AG04450 (cell line): ENCODE results near the gene NFIC. TPM values are rescaled to one million over a fixed set of nuclear protein-coding genes. Genes with fewer than 3 reads are reported as not detected.
"Not testable (repeated sequence)": the region's sequence is repeated elsewhere in the genome, so short reads cannot be mapped to it uniquely, and the experiment has no call there.

Experiments
- CTCF ChIA-PET: fragments of 300-600, 350-600 bp; formaldehyde crosslinking; extraction: SDS; loops from one replicate; lab custom pipeline; 2022; ENCODE audit warnings: antibody characterized with exemption, inconsistent platforms; lab: Charles Lee
- POLR2A ChIA-PET: fragments of 350-600 bp; formaldehyde crosslinking; extraction: SDS; loops from one replicate; lab custom pipeline; 2021; ENCODE audit warnings: antibody characterized with exemption, inconsistent platforms; lab: Yijun Ruan, JAX
- DNase-seq: peaks from one replicate; pipeline ENCODE4 v3.0.0-alpha.2; 2011; ENCODE audit warnings: low read depth, low spot score
- H3K27ac ChIP-seq: one replicate; pipeline ENCODE4 v1.5.1; 2012; ENCODE audit warnings: low read depth, low read length, control low read depth
- H3K27me3 ChIP-seq: one replicate; pipeline ENCODE4 v1.6.0; 2012; ENCODE audit warnings: low read length; ENCODE audit not compliant: control insufficient read depth, insufficient read depth
- H3K4me3 ChIP-seq: 2 replicates; pipeline ENCODE4 v1.5.1; 2011; ENCODE audit warnings: mild to moderate bottlenecking, low read depth, low read length, control low read depth
- H3K9me3 ChIP-seq: 2 replicates; pipeline ENCODE4 v1.5.1; 2012; ENCODE audit warnings: low read length; ENCODE audit not compliant: control insufficient read depth, insufficient read depth
- polyA plus RNA-seq: library from polyadenylated mRNA; depleted of rRNA; stranded (reverse); fragments of >200 nt; gene quantifications from 2 replicates; pipeline ENCODE4 v1.2.3, GENCODE V29; 2011
- TF ChIP-seq, protein P1 (sequence below): IDR thresholded peaks from 2 replicates; pipeline ENCODE4 v1.5.1; 2011; ENCODE audit warnings: low read depth, low read length, control low read depth, inconsistent platforms

Gene NFIC
- polyA plus RNA-seq, 1 experiment: 3.9 TPM

DNA sequence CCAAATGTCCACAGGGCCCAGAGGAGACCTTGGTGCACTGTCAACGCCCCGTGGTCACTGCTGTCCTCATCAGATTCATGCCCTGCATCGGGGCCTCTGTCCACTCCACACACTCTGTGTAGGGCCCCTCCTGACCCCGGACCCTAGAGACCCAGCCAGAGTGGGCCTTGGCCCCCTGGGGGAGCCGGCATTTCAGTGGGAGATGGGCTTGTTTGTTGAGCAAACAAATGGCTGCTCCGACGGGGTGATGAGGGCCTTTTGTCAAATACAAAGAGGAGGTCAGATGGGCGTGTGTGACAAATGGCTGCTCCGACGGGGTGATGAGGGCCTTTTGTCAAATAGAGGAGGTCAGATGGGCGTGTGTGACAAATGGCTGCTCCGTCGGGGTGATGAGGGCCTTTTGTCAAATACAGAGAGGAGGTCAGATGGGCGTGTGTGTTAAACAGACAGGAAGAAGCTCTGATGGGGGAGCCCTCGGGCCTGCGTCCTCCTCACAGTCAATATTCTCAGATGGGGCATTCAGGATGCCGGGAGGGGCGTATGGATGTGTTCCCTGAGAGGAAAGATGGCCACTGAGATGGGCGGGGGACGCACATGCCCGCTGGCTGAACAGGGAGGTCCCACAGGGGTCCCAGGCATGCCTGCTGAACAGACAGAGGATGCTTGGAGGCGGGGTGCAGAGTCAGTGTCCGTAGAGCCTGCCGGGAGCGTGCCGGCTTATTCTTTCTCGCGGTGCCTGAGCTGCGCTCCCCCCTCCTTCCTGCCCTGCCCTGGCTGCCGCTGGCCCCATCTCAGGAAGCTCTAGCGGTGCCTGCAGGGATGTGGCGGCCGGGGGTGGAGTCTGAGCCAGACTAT, 77.7 kb downstream of the NFIC start:
- H3K27ac ChIP-seq: no peak overlapping the region
- DNase-seq: no peak
- no peak overlapping the region for H3K4me3 ChIP-seq
- H3K27me3 ChIP-seq: no peaks in the 10 kb centered on the region
- TF ChIP-seq, protein P1, sequence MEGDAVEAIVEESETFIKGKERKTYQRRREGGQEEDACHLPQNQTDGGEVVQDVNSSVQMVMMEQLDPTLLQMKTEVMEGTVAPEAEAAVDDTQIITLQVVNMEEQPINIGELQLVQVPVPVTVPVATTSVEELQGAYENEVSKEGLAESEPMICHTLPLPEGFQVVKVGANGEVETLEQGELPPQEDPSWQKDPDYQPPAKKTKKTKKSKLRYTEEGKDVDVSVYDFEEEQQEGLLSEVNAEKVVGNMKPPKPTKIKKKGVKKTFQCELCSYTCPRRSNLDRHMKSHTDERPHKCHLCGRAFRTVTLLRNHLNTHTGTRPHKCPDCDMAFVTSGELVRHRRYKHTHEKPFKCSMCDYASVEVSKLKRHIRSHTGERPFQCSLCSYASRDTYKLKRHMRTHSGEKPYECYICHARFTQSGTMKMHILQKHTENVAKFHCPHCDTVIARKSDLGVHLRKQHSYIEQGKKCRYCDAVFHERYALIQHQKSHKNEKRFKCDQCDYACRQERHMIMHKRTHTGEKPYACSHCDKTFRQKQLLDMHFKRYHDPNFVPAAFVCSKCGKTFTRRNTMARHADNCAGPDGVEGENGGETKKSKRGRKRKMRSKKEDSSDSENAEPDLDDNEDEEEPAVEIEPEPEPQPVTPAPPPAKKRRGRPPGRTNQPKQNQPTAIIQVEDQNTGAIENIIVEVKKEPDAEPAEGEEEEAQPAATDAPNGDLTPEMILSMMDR: no peak
- ChIA-PET CTCF (interaction anchor here (1.5 kb wide), 1 partner anchor 15 kb away, joined by 4 read pairs; no protein-coding TSS in a partner anchor), POLR2A (no interaction called here)
- no peaks in the 10 kb centered on the region; the same call in 1 of the 2 replicates for H3K9me3 ChIP-seq

DNA sequence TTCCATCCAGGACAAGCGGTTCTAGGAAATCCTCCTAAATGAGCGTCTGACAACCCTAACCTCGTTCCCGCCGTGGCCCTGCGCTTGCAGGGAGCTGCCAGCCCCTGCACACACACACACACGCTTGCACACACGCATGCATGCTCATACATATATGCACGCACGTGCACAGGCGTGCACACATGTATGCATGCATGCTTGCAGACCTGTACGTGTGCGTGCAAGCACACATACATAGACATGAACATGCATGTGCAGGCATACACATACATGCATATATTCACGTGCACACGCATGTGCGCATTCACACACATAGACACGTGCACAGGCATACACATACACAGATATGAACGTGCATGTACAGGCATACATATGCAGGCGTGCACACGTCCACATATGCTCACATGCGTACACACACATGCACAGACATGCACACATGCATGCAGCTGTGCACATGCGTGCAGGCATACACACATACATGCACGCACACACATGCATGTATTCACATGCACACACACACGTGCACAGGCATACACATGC, 78.4 kb downstream of the NFIC start:
- no peak for DNase-seq
- no peak overlapping the region for H3K27ac ChIP-seq
- no peak overlapping the region for H3K4me3 ChIP-seq
- ChIA-PET POLR2A (no interaction called here), CTCF (interaction anchor here (1.5 kb wide), 1 partner anchor 16 kb away, joined by 4 read pairs; no protein-coding TSS in a partner anchor)
- TF ChIP-seq, protein P1: no peak
- H3K9me3 ChIP-seq: no peaks in the 10 kb centered on the region; the same call in 1 of the 2 replicates
- no peaks in the 10 kb centered on the region for H3K27me3 ChIP-seq

DNA sequence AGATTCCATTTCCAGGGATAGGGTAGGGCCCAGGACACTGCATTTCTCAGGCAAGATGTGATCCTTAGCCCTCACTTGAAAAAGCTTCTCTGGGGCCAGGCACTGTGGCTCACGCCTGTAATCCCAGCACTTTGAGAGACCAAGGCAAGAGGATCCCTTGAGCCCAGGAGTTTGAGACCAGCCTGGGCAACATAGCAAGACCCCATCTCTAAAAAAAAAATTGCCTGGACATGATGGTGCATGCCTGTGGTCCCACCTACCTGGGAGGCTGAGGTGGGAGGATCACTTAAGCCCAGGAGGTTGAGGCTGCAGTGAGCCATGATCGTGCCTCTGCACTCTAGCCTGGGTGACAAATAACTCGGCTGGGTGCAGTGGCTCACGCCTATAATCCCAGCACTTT, 80.3 kb downstream of the NFIC start:
- H3K4me3 ChIP-seq, POLR2A ChIA-PET: not testable (repeated sequence)
- CTCF ChIA-PET: interaction anchor here (1.2 kb wide), 1 partner anchor 17 kb away, joined by 4 read pairs; no protein-coding TSS in a partner anchor

DNA sequence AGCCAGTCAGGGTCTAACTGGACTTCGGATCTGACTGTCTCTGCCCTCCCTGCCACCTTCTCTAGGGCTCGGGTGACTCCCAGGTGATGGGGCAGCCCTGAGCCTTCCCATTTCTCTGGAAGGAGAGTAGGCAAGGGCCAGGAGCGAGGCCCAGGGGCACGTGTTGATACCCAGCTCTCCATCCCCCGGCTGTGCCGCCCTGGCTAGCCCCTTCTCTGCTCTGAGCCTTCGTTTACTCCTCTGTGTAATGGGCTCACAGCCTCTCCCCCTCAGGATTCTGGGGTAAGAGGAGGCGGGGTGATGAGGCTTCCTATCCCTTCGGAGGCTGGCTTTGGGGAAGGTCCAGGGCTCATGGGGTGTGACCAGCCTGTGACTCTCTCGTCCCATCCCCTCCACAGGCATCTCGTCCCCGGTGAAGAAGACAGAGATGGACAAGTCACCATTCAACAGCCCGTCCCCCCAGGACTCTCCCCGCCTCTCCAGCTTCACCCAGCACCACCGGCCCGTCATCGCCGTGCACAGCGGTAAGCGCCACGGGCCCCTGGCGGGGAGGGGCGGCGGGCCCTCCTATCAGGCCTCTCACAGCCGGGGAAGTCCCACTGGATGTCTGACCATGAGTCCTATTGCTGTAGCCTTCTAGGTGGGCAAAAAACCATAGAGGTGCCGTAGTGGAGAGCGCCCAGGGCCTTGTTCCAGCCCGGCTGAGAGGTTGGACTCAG, 82.4 kb downstream of the NFIC start:
- CTCF ChIA-PET: no interaction called here
- no peak overlapping the region for H3K27ac ChIP-seq

More for the DNA sequence above, 80.3 kb downstream of the NFIC start:
- DNase-seq, H3K27ac ChIP-seq, H3K9me3 ChIP-seq, H3K27me3 ChIP-seq: not testable (repeated sequence)

More for the DNA sequence above, 82.4 kb downstream of the NFIC start:
- H3K9me3 ChIP-seq: no peaks in the 10 kb centered on the region; the same call in 1 of the 2 replicates
- TF ChIP-seq, protein P1: no peak
- POLR2A ChIA-PET: no interaction called here
- H3K27me3 ChIP-seq: no peaks in the 10 kb centered on the region
- no peak overlapping the region for H3K4me3 ChIP-seq
- no peak for DNase-seq
